Cardiac muscle cell (in vitro differentiated cells and primary cell): ENCODE results near the gene CEP63. TPM values are rescaled to one million over a fixed set of nuclear protein-coding genes. Genes with fewer than 3 reads are reported as not detected.

Experiments used
- DNase-seq, 2 donors: peaks; one replicate each; pipeline versions ENCODE4 v3.0.0 to v3.0.0-alpha.2; 2010 to 2017; ENCODE audit warnings: low read depth in 1 of 2, low spot score in 1 of 2
- H3K27ac ChIP-seq: fragments of 200-600 bp; sonication (generic); 2 replicates; pipeline ENCODE4 v1.5.1; 2016
- H3K27me3 ChIP-seq: fragments of 200-600 bp; sonication (generic); 2 replicates; pipeline ENCODE4 v1.6.0; 2016; ENCODE audit warnings: control low read depth
- H3K36me3 ChIP-seq: fragments of 200-600 bp; sonication (generic); 2 replicates; pipeline ENCODE4 v1.5.1; 2016; ENCODE audit warnings: control low read depth
- H3K4me1 ChIP-seq: fragments of 200-600 bp; sonication (generic); 2 replicates; pipeline ENCODE4 v1.8.1; 2017; ENCODE audit warnings: low read depth, mild to moderate bottlenecking, mixed run types
- H3K4me3 ChIP-seq: fragments of 200-600 bp; sonication (generic); 2 replicates; pipeline ENCODE4 v1.5.1; 2016; ENCODE audit warnings: mild to moderate bottlenecking
- H3K9me3 ChIP-seq: fragments of 200-600 bp; sonication (generic); 2 replicates; pipeline ENCODE4 v1.5.1; 2017; ENCODE audit warnings: low read depth, mild to moderate bottlenecking, control low read depth
- CTCF ChIP-seq: IDR thresholded peaks from 2 replicates; pipeline ENCODE4 v1.5.1; 2012; ENCODE audit warnings: low read depth, mild to moderate bottlenecking, low read length
- polyA plus RNA-seq: library from polyadenylated mRNA; unstranded; fragments of >200 nt; fragmentation: Nextera tagmentation; extraction: Ambion mirVana; gene quantifications from 2 replicates; pipeline ENCODE4 v1.2.1, GENCODE V29; 2016
- total RNA-seq: library from RNA; depleted of rRNA; stranded (reverse); fragments of >200 nt; gene quantifications from 2 replicates; pipeline ENCODE4 v1.2.3, GENCODE V29; 2016

Gene CEP63
- total and polyA plus RNA-seq, 2 experiments from 2014 or later: 36.6 to 51.2 TPM

GRCh38 chr3:134601539-134602439 lies 115.9 kb downstream of the CEP63 start:
- Histone ChIP-seq H3K36me3 (no peaks in the 10 kb centered on the region), H3K27me3 (peaks cover 39% of the 10 kb centered on the region), H3K9me3 (no peaks in the 10 kb centered on the region), H3K4me1 (peaks cover 4% of the 10 kb centered on the region), H3K4me3 (no peak overlapping the region), H3K27ac (no peak overlapping the region)
- TF ChIP-seq CTCF: no peak
- DNase-seq: peak; percentile 76 to 93

- no peaks in the 10 kb centered on the region for H3K9me3 ChIP-seq
- H3K4me1 ChIP-seq: peaks cover 4% of the 10 kb centered on the region
- H3K27me3 ChIP-seq: peaks cover 36% of the 10 kb centered on the region
- no peak for TF ChIP-seq CTCF
- no peak overlapping the region for H3K27ac ChIP-seq
- H3K36me3 ChIP-seq: no peaks in the 10 kb centered on the region
- no peak overlapping the region for H3K4me3 ChIP-seq
- DNase-seq: no peak
Observed at GRCh38 chr3:134602440-134602814, 116.6 kb downstream of the CEP63 start.

DNA sequence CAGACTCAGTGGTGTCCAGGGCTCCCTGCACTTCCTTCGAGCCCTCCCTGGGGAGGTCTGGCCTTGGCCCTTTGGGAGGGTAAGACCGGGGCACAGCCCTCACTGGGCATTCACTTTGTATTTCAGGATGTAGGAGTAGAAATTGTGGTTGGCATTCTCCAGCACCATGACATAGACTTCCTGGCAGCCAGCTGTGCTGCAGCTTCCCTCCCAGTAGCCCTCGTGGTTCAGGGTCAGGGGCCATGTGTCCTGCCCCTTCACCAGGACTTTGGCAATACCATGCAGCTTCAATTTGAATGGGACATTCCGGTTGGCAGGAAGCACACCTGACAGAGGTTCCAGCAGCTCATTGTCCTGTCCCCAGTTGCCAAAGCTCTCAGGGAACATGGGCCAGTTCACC lies 117.6 kb downstream of the CEP63 start:
- no peaks in the 10 kb centered on the region for H3K36me3 ChIP-seq
- peaks cover 41% of the 10 kb centered on the region for H3K27me3 ChIP-seq
- no peak overlapping the region for H3K27ac ChIP-seq
- peaks cover 4% of the 10 kb centered on the region for H3K4me1 ChIP-seq
- TF ChIP-seq CTCF: no peak
- H3K9me3 ChIP-seq: no peaks in the 10 kb centered on the region
- no peak overlapping the region for H3K4me3 ChIP-seq
- DNase-seq: no peak

DNA sequence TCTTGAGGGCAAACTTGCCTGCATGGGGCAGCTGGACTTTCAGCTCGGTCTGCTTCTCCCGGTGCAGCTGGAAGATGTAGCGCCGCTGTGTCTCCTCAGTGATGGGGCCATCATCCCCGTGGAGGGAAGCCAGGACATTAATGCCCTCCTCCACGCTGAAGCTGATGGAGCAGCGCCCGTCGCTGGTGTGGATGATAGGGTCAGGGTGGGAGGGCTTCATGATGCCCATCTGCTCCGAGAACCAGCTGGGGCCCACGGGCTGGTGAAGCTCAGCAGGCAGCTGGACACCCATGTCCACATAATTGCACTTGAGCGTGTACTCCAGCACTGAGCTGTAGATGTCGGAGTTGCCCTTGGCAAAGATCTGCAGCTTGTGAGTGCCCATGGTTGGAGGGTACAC lies 118.1 kb downstream of the CEP63 start:
- Histone ChIP-seq H3K36me3 (no peaks in the 10 kb centered on the region), H3K27ac (no peak overlapping the region), H3K9me3 (no peaks in the 10 kb centered on the region), H3K4me1 (peaks cover 4% of the 10 kb centered on the region), H3K27me3 (peaks cover 41% of the 10 kb centered on the region), H3K4me3 (no peak overlapping the region)
- DNase-seq: no peak
- TF ChIP-seq CTCF: no peak

DNA sequence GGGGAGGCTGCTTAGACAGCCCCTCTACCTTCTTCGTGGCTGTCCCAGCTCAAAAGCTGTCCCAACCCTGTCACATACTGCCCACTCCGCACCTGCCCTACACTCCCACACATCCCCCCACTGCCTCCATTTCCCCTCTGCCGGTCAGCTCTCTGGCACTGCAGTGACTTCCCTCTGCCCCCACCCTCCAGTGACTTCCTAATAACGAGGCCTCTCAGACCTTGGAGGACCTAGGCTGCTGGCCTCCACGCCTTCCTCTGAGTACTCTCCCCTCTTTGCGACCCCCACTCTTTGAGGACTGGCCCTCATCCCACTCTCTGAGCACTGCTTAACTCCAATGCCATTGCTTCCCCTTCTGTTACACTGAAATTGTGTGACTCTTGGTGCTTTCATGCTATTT lies 119.7 kb downstream of the CEP63 start:
- no peak for DNase-seq
- no peak for TF ChIP-seq CTCF
- Histone ChIP-seq H3K9me3 (no peaks in the 10 kb centered on the region), H3K27me3 (peaks cover 26% of the 10 kb centered on the region), H3K36me3 (no peaks in the 10 kb centered on the region), H3K27ac (no peak overlapping the region), H3K4me1 (peaks cover 4% of the 10 kb centered on the region), H3K4me3 (no peak overlapping the region)
